Amniotic stem cell (primary cell): Measurements from ENCODE around the gene KIF11.

Experiments used
- DNase-seq: peaks from one replicate; lab custom pipeline; 2025; lab: John Stamatoyannopoulos, UW

Gene KIF11

GRCh38 chr10:92678206-92678605, 85.3 kb downstream of the KIF11 start:
- DNase-seq, result no peak

GRCh38 chr10:92681306-92681834, 88.4 kb downstream of the KIF11 start:
- DNase-seq, result no peak

GRCh38 chr10:92688573-92688926, 95.6 kb downstream of the KIF11 start:
- no peak for DNase-seq

GRCh38 chr10:92688927-92689662, 96.2 kb downstream of the KIF11 start:
- DNase-seq, result no peak

GRCh38 chr10:92689663-92690210, 96.8 kb downstream of the KIF11 start, which contains the start of gene HHEX:
HHEX (plus strand) TSS chr10:92689955; CDS start chr10:92689987, 32 bp downstream.
- peak; percentile 42 for DNase-seq

GRCh38 chr10:92690211-92690914, 97.4 kb downstream of the KIF11 start:
- DNase-seq, result peak; percentile 21

- no peak for DNase-seq
Measured at GRCh38 chr10:92690915-92691590, 98.1 kb downstream of the KIF11 start.

GRCh38 chr10:92691591-92692079, 98.7 kb downstream of the KIF11 start:
- DNase-seq, result no peak

- DNase-seq, result no peak
Measured at GRCh38 chr10:92692080-92692671, 99.2 kb downstream of the KIF11 start.

- DNase-seq, result no peak
Measured at GRCh38 chr10:92692697-92693533, 100.0 kb downstream of the KIF11 start.

- no peak for DNase-seq
Measured at GRCh38 chr10:92693534-92693893, 100.6 kb downstream of the KIF11 start.

- peak; percentile 39 for DNase-seq
Measured at GRCh38 chr10:92695679-92696605, 103.0 kb downstream of the KIF11 start.

GRCh38 chr10:92696606-92697383, 103.9 kb downstream of the KIF11 start:
- DNase-seq, result no peak

- DNase-seq, result no peak
Measured at GRCh38 chr10:92697663-92698511, 105.0 kb downstream of the KIF11 start.

- no peak for DNase-seq
Measured at GRCh38 chr10:92699193-92699517, 106.2 kb downstream of the KIF11 start.

GRCh38 chr10:92699518-92700381, 106.8 kb downstream of the KIF11 start:
- DNase-seq, result no peak

GRCh38 chr10:92702301-92702916, 109.5 kb downstream of the KIF11 start:
- DNase-seq, result no peak
